Breast epithelium (tissue), 4 donors: Measurements from ENCODE around the gene MPO. TPM values are rescaled to one million over a fixed set of nuclear protein-coding genes. Genes with fewer than 3 reads are reported as not detected.

Source experiments
- DNase-seq, 2 donors: peaks; one replicate each; pipeline ENCODE4 v3.0.0-alpha.2; 2019; ENCODE audit warnings: low spot score in 2 of 2
- H3K27ac ChIP-seq, 2 donors: fragments of 200-600 bp; sonication (generic) in 1 of 2; one replicate each; pipeline ENCODE4 v1.5.1; 2016 to 2019; ENCODE audit warnings: mild to moderate bottlenecking in 1 of 2
- H3K27me3 ChIP-seq, 2 donors: fragments of 200-600 bp; sonication (generic) in 1 of 2; one replicate each; pipeline versions ENCODE4 v1.5.1 to v1.6.0; 2017 to 2019; ENCODE audit warnings: control low read depth in 1 of 2, mild to moderate bottlenecking in 1 of 2
- H3K36me3 ChIP-seq: fragments of 200-600 bp; one replicate; pipeline ENCODE4 v1.5.1; 2019
- H3K4me1 ChIP-seq, 2 donors: fragments of 200-600 bp; sonication (generic); one replicate each; pipeline ENCODE4 v1.5.1; 2016 to 2019; ENCODE audit warnings: control low read depth in 1 of 2
- H3K4me3 ChIP-seq, 3 donors: fragments of 200-600 bp; sonication (generic); 1 replicate in 2 of 3; 2 replicates in 1 of 3; pipeline ENCODE4 v1.5.1; 2016 to 2019; ENCODE audit warnings: mild to moderate bottlenecking in 3 of 3, moderate library complexity in 2 of 3
- H3K9me3 ChIP-seq, 2 donors: fragments of 200-600 bp; sonication (generic) in 1 of 2; one replicate each; pipeline ENCODE4 v1.5.1; 2016 to 2019; ENCODE audit warnings: control low read depth in 1 of 2
- POLR2A ChIP-seq: fragments of 450-650 bp; IDR thresholded peaks from one replicate; pipeline ENCODE4 v1.6.1; 2016; ENCODE audit warnings: antibody characterized with exemption, mild to moderate bottlenecking, moderate library complexity
- POLR2AphosphoS5 ChIP-seq, 3 donors: sonication (generic); formaldehyde crosslinking; IDR thresholded peaks; one replicate each; pipeline ENCODE4 v1.6.1; 2017; ENCODE audit warnings: antibody characterized with exemption in 3 of 3
- intact Hi-C: fragments of 100-400 bp; cut with DNase I; formaldehyde crosslinking; loops from one replicate; pipeline ENCODE4 v1.15.1; 2023; ENCODE audit warnings: low total_unique reads
- total RNA-seq, 3 donors: library from RNA; depleted of rRNA; stranded (reverse); fragments of >200 nt; gene quantifications; one replicate each; pipeline ENCODE4 v1.1.0, GENCODE V29; 2016
- TF ChIP-seq, protein P1 (sequence below), 3 donors: fragments of 450-650 bp; IDR thresholded peaks; one replicate each; pipeline ENCODE4 v1.5.1; 2016 to 2017; ENCODE audit warnings: antibody characterized with exemption in 3 of 3, mild to moderate bottlenecking in 3 of 3, moderate library complexity in 3 of 3

MPO gene
- total RNA-seq, 3 donors from 2014 or later: 0.16 TPM; not detected in 2

DNA sequence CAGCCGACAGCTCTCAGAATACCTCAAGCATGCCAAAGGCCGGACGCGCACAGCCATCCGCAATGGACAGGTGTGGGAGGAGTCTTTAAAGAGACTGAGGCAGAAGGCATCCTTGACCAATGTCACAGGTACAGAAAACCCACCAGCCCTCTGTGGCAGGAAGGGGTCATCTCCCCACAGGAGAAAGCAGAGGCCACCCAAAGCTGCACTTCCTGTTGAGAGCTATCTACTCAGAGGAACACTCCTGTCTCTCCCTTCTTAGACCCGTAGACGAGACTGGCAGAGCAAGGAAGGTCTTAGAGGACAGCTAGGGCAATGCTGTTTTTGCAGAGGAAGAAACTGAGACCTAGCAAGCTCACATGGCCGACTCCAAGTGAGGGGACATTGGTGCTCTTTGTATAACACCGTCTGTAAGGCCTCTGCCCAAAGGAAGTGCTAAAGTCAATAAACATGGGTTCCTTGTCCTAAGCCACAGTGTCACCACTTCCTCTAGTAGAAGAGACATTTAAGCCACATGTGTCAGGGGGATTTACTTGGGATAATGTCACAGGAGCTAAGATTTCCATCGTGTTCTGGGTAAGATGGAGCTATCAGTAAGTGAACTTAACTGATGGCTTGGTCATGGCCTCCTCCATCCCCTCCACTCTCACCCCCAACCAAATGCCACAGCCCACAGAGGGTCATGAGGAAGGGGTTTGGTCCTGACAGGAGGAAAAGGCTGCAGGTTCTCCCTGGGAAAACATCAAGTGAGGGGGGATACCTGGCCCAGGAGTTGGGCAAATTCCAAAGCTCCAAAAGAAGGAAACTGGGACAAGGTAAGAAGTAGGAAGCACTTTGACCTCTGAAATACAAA is 33.0 kb downstream of the MPO start:
- Histone ChIP-seq H3K27ac (no peak overlapping the region), H3K9me3 (no peaks in the 10 kb centered on the region), H3K36me3 (no peaks in the 10 kb centered on the region), H3K4me3 (no peak overlapping the region), H3K27me3 (peaks cover 0 to 6% of the 10 kb centered on the region in 2 donors), H3K4me1 (no peaks in the 10 kb centered on the region)
- TF ChIP-seq POLR2A (no peak), POLR2AphosphoS5 (IDR thresholded peaks at IDR 0.05) (no peak)
- TF ChIP-seq, protein P1, sequence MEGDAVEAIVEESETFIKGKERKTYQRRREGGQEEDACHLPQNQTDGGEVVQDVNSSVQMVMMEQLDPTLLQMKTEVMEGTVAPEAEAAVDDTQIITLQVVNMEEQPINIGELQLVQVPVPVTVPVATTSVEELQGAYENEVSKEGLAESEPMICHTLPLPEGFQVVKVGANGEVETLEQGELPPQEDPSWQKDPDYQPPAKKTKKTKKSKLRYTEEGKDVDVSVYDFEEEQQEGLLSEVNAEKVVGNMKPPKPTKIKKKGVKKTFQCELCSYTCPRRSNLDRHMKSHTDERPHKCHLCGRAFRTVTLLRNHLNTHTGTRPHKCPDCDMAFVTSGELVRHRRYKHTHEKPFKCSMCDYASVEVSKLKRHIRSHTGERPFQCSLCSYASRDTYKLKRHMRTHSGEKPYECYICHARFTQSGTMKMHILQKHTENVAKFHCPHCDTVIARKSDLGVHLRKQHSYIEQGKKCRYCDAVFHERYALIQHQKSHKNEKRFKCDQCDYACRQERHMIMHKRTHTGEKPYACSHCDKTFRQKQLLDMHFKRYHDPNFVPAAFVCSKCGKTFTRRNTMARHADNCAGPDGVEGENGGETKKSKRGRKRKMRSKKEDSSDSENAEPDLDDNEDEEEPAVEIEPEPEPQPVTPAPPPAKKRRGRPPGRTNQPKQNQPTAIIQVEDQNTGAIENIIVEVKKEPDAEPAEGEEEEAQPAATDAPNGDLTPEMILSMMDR (IDR thresholded peaks at IDR 0.05): no peak
- no peak for DNase-seq
- intact Hi-C loops: no loop called here

DNA sequence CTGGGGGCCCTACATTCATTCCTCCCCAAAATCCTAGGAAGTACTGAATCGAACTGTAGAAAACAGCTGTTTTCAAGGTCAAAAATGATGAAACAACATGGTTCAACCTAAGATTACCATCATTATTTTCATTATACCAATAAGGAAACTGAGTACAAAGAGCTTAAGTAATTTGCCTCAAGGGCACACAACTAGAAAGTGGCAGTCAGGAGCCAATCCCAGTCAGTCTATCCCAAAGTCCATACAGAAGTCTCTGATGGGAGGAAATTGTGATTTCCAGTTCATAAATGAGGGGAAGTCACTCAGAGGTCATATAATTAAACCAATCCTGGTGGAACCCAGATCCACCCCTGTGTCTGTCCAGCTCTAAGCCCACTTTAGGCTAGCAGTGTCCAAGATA is 34.0 kb downstream of the MPO start:
- TF ChIP-seq POLR2AphosphoS5 (IDR thresholded peaks at IDR 0.05): no peak
- no peak for TF ChIP-seq POLR2A
- TF ChIP-seq, protein P1 (IDR thresholded peaks at IDR 0.05): no peak

DNA sequence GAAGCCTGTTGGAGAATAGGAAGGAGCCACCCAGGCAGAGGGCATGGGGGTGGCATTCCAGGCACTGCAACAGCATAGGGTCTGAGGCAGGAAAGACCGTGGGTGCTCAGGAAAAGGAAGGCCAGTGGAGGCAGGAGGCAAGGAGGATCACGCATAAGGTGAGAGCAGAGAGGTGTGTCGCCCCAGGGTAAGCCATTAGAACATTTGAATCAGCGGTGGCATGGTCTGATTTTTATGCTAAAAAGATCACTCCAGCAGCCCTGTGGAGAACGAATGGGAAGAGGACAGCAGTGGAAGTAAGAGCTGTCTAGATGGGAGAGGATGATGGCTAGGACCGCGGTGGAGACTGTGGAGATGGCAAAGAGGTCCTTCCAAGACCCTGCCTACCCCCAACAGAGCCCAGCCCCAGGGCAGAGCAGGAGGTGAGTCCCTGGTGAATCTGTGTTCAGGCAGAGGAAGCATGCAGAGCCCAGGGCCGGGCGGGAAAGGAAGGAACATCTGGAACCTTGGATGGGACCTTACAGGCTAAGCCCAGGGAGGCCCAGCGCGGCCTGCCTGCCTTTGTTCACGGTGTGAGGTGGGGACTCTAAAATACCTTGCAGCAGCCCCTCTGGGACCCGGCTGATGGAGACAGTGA is 34.5 kb downstream of the MPO start:
- intact Hi-C loops: no loop called here
- Histone ChIP-seq H3K4me1 (no peaks in the 10 kb centered on the region), H3K27ac (no peak overlapping the region), H3K27me3 (peaks cover 0 to 10% of the 10 kb centered on the region in 2 donors), H3K36me3 (no peaks in the 10 kb centered on the region), H3K4me3 (no peak overlapping the region), H3K9me3 (no peaks in the 10 kb centered on the region)
- no peak for DNase-seq
- TF ChIP-seq POLR2AphosphoS5 (IDR thresholded peaks at IDR 0.05): no peak
- TF ChIP-seq POLR2A: no peak
- TF ChIP-seq, protein P1 (IDR thresholded peaks at IDR 0.05): no peak

More for the DNA sequence above, 34.0 kb downstream of the MPO start:
- H3K27me3 ChIP-seq: peaks cover 0 to 6% of the 10 kb centered on the region in 2 donors
- no peaks in the 10 kb centered on the region for H3K9me3 ChIP-seq
- DNase-seq: no peak
- no peaks in the 10 kb centered on the region for H3K36me3 ChIP-seq
- H3K4me1 ChIP-seq: no peaks in the 10 kb centered on the region
- no peak overlapping the region for H3K4me3 ChIP-seq
- H3K27ac ChIP-seq: no peak overlapping the region
- intact Hi-C loops: no loop called here

DNA sequence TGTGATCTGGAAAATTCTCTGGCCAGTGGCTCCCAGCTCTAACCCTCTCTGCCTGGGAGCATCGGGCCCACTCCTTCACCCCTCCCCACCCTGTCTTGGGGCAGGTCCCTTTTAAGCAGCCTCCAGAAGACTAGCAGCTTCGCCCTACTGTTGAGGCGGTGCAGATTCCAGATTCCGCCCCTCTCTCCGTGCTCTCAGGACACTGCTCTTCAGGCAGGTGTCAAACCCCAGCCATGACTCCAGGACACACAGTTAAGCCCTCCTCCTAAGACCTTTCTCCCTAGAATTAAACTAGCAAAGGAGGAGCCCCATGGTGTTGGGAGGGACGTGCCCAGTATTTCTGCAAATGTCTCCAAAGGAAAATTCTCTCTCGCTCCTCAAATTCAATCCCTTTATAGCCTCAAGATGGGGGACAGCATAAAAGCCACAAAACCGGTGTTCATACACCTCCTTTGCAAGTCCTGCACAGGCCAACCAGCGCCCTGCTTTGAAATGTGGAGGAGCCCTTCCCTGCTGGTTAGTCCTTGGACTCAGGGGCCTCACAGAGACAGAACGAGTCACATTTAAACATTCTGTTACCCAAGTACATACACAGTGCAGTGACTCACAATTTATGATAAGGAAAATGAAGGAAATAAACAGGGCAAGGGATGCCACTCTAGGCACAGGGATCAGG is 35.2 kb downstream of the MPO start:
- Histone ChIP-seq H3K27me3 (peaks cover 0 to 12% of the 10 kb centered on the region in 2 donors), H3K27ac (no peak overlapping the region), H3K4me3 (no peak overlapping the region), H3K36me3 (no peaks in the 10 kb centered on the region), H3K9me3 (no peaks in the 10 kb centered on the region), H3K4me1 (no peaks in the 10 kb centered on the region)
- intact Hi-C loops: no loop called here
- TF ChIP-seq, protein P1 (IDR thresholded peaks at IDR 0.05): no peak
- TF ChIP-seq POLR2A (no peak), POLR2AphosphoS5 (IDR thresholded peaks at IDR 0.05) (no peak)
- DNase-seq: no peak

DNA sequence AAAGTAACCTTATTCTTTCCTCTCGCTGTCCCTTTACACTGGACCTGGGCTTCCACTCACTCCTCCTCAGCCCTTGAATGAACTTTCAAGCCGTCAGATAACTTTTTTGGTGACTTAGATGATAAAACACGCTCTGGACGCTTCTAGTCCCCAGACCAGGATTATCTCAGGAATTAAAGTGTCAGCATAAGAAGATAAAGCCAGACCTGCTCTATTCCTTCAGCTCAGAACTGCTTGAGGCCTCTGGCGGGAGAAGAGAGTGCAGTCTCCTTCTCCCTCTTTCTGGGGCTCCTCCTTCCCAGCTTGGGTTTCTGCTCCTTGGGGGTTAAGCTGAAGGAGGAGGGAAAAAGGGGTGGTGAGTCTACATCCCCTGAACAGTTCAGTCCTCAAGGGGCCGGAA is 35.8 kb downstream of the MPO start:
- Histone ChIP-seq H3K4me1 (no peaks in the 10 kb centered on the region), H3K4me3 (no peak overlapping the region), H3K36me3 (no peaks in the 10 kb centered on the region), H3K27ac (no peak overlapping the region), H3K27me3 (peaks cover 0 to 12% of the 10 kb centered on the region in 2 donors), H3K9me3 (no peaks in the 10 kb centered on the region)
- intact Hi-C loops: no loop called here
- no peak for DNase-seq
- no peak for TF ChIP-seq POLR2A
- TF ChIP-seq, protein P1 (IDR thresholded peaks at IDR 0.05): no peak
- TF ChIP-seq POLR2AphosphoS5 (IDR thresholded peaks at IDR 0.05): no peak
